ENCODE data around the gene TNRC6C.

TNRC6C gene

GRCh38 chr17:77959926-77960521 is 1.5 kb downstream of the TNRC6C start:
- no peak overlapping the region for H3K27ac ChIP-seq
- TF ChIP-seq CTCF (conservative IDR thresholded peaks at IDR 0.05) (no peak), ZFX (IDR thresholded peaks at IDR 0.05) (no peak)

DNA sequence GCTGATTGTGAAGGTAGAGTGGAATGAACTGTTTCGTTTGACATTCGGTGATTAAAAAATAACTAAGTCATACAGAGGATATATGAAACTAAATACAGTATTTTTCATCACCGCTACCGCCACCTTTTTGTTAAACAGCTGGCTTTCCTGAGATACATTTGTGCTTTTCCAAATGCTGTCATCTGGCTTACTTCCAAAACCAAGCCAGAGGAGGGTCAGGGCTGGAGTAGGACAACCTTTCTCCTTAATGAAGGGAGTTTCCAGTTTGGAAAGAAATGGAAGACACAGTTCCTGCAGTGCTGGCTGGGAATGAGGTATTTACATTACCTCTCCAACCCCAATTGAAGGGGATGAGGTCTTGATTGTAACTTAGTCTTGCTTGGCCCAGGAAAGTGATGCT is 3.2 kb downstream of the TNRC6C start:
- no peak for TF ChIP-seq ZFX (IDR thresholded peaks at IDR 0.05)
- no peak for TF ChIP-seq CTCF (conservative IDR thresholded peaks at IDR 0.05)
- H3K27ac ChIP-seq = no peak overlapping the region

- no peak overlapping the region for H3K27ac ChIP-seq
- TF ChIP-seq ZFX (IDR thresholded peaks at IDR 0.05) (no peak), CTCF (conservative IDR thresholded peaks at IDR 0.05) (no peak)
Observed at GRCh38 chr17:77962348-77962747, 3.8 kb downstream of the TNRC6C start.

- TF ChIP-seq ZFX (IDR thresholded peaks at IDR 0.05) = no peak
- no peak for TF ChIP-seq CTCF (conservative IDR thresholded peaks at IDR 0.05)
- no peak overlapping the region for H3K27ac ChIP-seq
Observed at GRCh38 chr17:77963441-77963840, 4.9 kb downstream of the TNRC6C start.

GRCh38 chr17:77965352-77965751 is 6.8 kb downstream of the TNRC6C start:
- no peak for TF ChIP-seq ZFX (IDR thresholded peaks at IDR 0.05)
- no peak for TF ChIP-seq CTCF (conservative IDR thresholded peaks at IDR 0.05)
- H3K27ac ChIP-seq = no peak overlapping the region

GRCh38 chr17:77966476-77966875 is 8.0 kb downstream of the TNRC6C start:
- TF ChIP-seq CTCF (conservative IDR thresholded peaks at IDR 0.05) = no peak
- no peak for TF ChIP-seq ZFX (IDR thresholded peaks at IDR 0.05)

GRCh38 chr17:77968788-77969187 is 10.3 kb downstream of the TNRC6C start:
- TF ChIP-seq ZFX (IDR thresholded peaks at IDR 0.05) (no peak), CTCF (conservative IDR thresholded peaks at IDR 0.05) (no peak)
- H3K27ac ChIP-seq = no peak overlapping the region

More at GRCh38 chr17:77966476-77966875, 8.0 kb downstream of the TNRC6C start:
- H3K27ac ChIP-seq = no peak overlapping the region
